Calu3 (cell line): ENCODE measurements around the gene FYCO1. TPM values are rescaled to one million over a fixed set of nuclear protein-coding genes. Genes with fewer than 3 reads are reported as not detected.

Source experiments
- BruUV-seq: library from RNA; stranded (reverse); fragments of 400-500 nt; replicated peaks from 2 replicates; lab custom pipeline; 2021; lab: Mats Ljungman, UMichigan
- CTCF ChIA-PET: fragments of 300-600 bp; sonication (Branson Sonifier 250); formaldehyde crosslinking; loops from one replicate; lab custom pipeline; 2022; ENCODE audit warnings: antibody characterized with exemption; lab: Charles Lee
- DNase-seq: peaks from one replicate; pipeline ENCODE4 v3.0.0; 2022
- H3K27ac Mint-ChIP-seq: one replicate; pipeline ENCODE4 v1.8.0; 2022; ENCODE audit warnings: mixed read lengths; ENCODE audit not compliant: unreplicated experiment
- H3K27me3 Mint-ChIP-seq: one replicate; pipeline ENCODE4 v1.8.0; 2022; ENCODE audit warnings: mixed read lengths; ENCODE audit not compliant: unreplicated experiment
- H3K36me3 Mint-ChIP-seq: one replicate; pipeline ENCODE4 v1.8.0; 2022; ENCODE audit warnings: mild to moderate bottlenecking, moderate library complexity, mixed read lengths; ENCODE audit not compliant: insufficient read depth, unreplicated experiment
- H3K4me1 Mint-ChIP-seq: one replicate; pipeline ENCODE4 v1.8.0; 2022; ENCODE audit warnings: mild to moderate bottlenecking, low read depth, mixed read lengths; ENCODE audit not compliant: unreplicated experiment
- H3K4me3 Mint-ChIP-seq: one replicate; pipeline ENCODE4 v1.8.0; 2022; ENCODE audit warnings: mild to moderate bottlenecking, low read depth, moderate library complexity, mixed read lengths; ENCODE audit not compliant: unreplicated experiment
- H3K9me3 Mint-ChIP-seq: one replicate; pipeline ENCODE4 v1.8.0; 2022; ENCODE audit warnings: low read depth, mixed read lengths; ENCODE audit not compliant: unreplicated experiment
- intact Hi-C: fragments of 100-400 bp; cut with micrococcal nuclease; formaldehyde crosslinking; loops from one replicate; pipeline ENCODE4 v1.10.0; 2022; ENCODE audit not compliant: unreplicated experiment
- total RNA-seq: library from RNA; stranded (reverse); gene quantifications from 2 replicates; pipeline ENCODE4 v1.2.3, GENCODE V29; 2022
- TF ChIP-seq, protein P1 (sequence below): fragments of 200-600 bp; IDR thresholded peaks from one replicate; pipeline ENCODE4 v1.8.0; 2022; ENCODE audit warnings: antibody characterized with exemption; ENCODE audit not compliant: unreplicated experiment

FYCO1 gene
- total RNA-seq, 1 experiment from 2014 or later = 24.5 TPM

- intact Hi-C loops = loop anchor here (5.0 kb wide), 1 partner anchor 88 kb away; no protein-coding TSS in a partner anchor
- DNase-seq = no peak
- no peak overlapping the region for H3K4me3 Mint-ChIP-seq
Measured at GRCh38 chr3:45988804-45989203, 6.8 kb downstream of the FYCO1 start.

DNA sequence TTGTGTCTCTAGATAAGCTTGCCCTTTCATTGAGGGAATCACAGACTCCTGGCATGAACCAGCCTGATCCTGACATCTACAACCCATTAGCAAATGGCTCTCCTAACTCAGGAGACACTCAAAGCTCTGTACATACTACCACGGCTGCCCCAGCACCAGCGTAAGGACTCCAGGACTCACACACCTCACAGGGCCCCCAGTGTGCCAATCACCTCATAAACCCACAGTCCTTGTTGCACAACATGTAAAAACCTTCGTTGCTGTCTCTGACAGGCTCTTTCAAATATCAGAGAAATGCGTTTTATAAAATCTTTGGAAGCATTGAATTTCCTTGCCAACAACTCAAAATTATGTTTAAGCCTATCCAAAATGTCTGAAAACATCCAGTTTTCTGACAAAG lies 7.3 kb downstream of the FYCO1 start:
- Mint-ChIP-seq H3K27me3 (no peaks in the 10 kb centered on the region), H3K4me1 (peaks cover 28% of the 10 kb centered on the region), H3K27ac (no peak overlapping the region), H3K4me3 (no peak overlapping the region), H3K9me3 (no peaks in the 10 kb centered on the region), H3K36me3 (peaks cover 6% of the 10 kb centered on the region)
- CTCF ChIA-PET = no interaction called here
- no TSS peak for BruUV-seq
- intact Hi-C loops = loop anchor here (5.0 kb wide), 1 partner anchor 89 kb away; no protein-coding TSS in a partner anchor
- no peak for DNase-seq
- TF ChIP-seq, protein P1, sequence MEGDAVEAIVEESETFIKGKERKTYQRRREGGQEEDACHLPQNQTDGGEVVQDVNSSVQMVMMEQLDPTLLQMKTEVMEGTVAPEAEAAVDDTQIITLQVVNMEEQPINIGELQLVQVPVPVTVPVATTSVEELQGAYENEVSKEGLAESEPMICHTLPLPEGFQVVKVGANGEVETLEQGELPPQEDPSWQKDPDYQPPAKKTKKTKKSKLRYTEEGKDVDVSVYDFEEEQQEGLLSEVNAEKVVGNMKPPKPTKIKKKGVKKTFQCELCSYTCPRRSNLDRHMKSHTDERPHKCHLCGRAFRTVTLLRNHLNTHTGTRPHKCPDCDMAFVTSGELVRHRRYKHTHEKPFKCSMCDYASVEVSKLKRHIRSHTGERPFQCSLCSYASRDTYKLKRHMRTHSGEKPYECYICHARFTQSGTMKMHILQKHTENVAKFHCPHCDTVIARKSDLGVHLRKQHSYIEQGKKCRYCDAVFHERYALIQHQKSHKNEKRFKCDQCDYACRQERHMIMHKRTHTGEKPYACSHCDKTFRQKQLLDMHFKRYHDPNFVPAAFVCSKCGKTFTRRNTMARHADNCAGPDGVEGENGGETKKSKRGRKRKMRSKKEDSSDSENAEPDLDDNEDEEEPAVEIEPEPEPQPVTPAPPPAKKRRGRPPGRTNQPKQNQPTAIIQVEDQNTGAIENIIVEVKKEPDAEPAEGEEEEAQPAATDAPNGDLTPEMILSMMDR = no peak

More at GRCh38 chr3:45988804-45989203, 6.8 kb downstream of the FYCO1 start:
- TF ChIP-seq, protein P1 = no peak
- BruUV-seq = no TSS peak
- Mint-ChIP-seq H3K4me1 (peaks cover 28% of the 10 kb centered on the region), H3K9me3 (no peaks in the 10 kb centered on the region), H3K36me3 (peaks cover 6% of the 10 kb centered on the region), H3K27me3 (no peaks in the 10 kb centered on the region), H3K27ac (no peak overlapping the region)
- CTCF ChIA-PET = no interaction called here

- DNase-seq = no peak
- no peak overlapping the region for H3K4me3 Mint-ChIP-seq
- TF ChIP-seq, protein P1 = no peak
- no peaks in the 10 kb centered on the region for H3K27me3 Mint-ChIP-seq
- BruUV-seq = no TSS peak
- H3K9me3 Mint-ChIP-seq = no peaks in the 10 kb centered on the region
- CTCF ChIA-PET = no interaction called here
- H3K27ac Mint-ChIP-seq = no peak overlapping the region
- intact Hi-C loops = loop anchor here (5.0 kb wide), 1 partner anchor 90 kb away; no protein-coding TSS in a partner anchor
- H3K4me1 Mint-ChIP-seq = peaks cover 28% of the 10 kb centered on the region
- H3K36me3 Mint-ChIP-seq = peaks cover 10% of the 10 kb centered on the region
Measured at GRCh38 chr3:45987368-45988291, 8.0 kb downstream of the FYCO1 start.

DNA sequence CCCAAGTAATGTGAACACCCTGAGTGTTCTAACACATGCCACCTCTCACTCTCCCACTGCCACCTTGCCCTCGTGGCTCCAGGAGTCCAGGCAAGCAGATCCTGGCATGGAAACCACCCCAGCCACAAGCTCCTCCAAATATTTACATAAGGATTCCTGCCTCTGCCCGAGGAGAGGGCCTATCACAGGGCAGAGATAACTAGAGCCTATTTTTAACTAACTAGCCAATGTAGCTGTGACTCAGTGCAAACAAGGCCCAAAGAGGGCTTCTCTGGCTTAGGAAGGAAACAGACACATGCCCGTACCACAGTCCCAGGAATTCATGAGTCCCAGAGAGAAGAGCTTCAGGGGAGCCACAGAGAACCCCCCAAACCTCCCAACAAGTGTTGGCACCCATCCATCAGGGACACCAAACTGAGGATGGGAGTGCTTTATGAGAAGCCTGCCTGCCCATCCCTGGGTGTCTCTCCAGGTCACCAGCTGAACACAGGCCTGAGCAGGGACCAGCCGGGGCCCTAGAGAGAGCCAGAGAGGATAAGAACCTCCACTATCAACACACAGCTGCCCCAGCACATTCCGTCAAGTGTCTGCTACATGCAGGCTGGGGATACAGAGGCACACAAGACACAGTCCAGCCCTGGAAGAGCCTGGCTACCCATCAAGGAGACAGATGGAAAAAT lies 9.2 kb downstream of the FYCO1 start:
- Mint-ChIP-seq H3K4me1 (peaks cover 28% of the 10 kb centered on the region), H3K27ac (peak overlapping the region; percentile 37), H3K9me3 (no peaks in the 10 kb centered on the region), H3K4me3 (peak overlapping the region; percentile 12), H3K27me3 (no peaks in the 10 kb centered on the region), H3K36me3 (peaks cover 8% of the 10 kb centered on the region)
- CTCF ChIA-PET = interaction anchor here (0.6 to 1.1 kb wide), 6 partner anchors 8 to 943 kb away, joined by 3 to 4 read pairs (median 3); partner anchors contain the start of genes CCR1 and FYCO1
- no TSS peak for BruUV-seq
- peak; percentile 64 for DNase-seq
- intact Hi-C loops = loop anchor here (5.0 kb wide), 1 partner anchor 91 kb away; no protein-coding TSS in a partner anchor
- TF ChIP-seq, protein P1 = no peak
